Spleen (tissue), 11 donors: ENCODE data around the gene SLC4A4. TPM values are rescaled to one million over a fixed set of nuclear protein-coding genes. Genes with fewer than 3 reads are reported as not detected.

Experiments
- DNase-seq: peaks from one replicate; pipeline ENCODE4 v3.0.0-alpha.2; 2020
- H3K27ac ChIP-seq, 8 donors: fragments of 200-600 bp; sonication (generic) in 7 of 8; 1 replicate in 4 of 8; 2 replicates in 4 of 8; pipeline versions ENCODE4 v1.5.0 to v1.8.0; 2016 to 2021; ENCODE audit warnings: inconsistent platforms in 4 of 8, mild to moderate bottlenecking in 4 of 8, moderate library complexity in 1 of 8
- H3K27me3 ChIP-seq, 7 donors: fragments of 200-600 bp; sonication (generic) in 6 of 7; replicated peaks in 1 of 7; 1 replicate in 4 of 7; 2 replicates in 3 of 7; pipeline versions ENCODE4 v1.5.0 to v1.8.0; 2016 to 2021; ENCODE audit warnings: inconsistent platforms in 3 of 7, mild to moderate bottlenecking in 1 of 7
- H3K36me3 ChIP-seq, 6 donors: fragments of 200-600 bp; sonication (generic) in 5 of 6; 1 replicate in 4 of 6; 2 replicates in 2 of 6; pipeline versions ENCODE4 v1.5.0 to v1.8.0; 2016 to 2021; ENCODE audit warnings: inconsistent platforms in 2 of 6
- H3K4me1 ChIP-seq, 6 donors: fragments of 200-600 bp; sonication (generic) in 5 of 6; 1 replicate in 3 of 6; 2 replicates in 3 of 6; pipeline versions ENCODE4 v1.5.0 to v1.8.0; 2016 to 2021; ENCODE audit warnings: inconsistent platforms in 3 of 6
- H3K4me3 ChIP-seq, 8 donors: fragments of 200-600 bp; sonication (generic) in 7 of 8; 1 replicate in 4 of 8; 2 replicates in 4 of 8; pipeline versions ENCODE4 v1.5.0 to v1.8.0; 2016 to 2021; ENCODE audit warnings: inconsistent platforms in 4 of 8, mild to moderate bottlenecking in 4 of 8, moderate library complexity in 2 of 8
- H3K9me3 ChIP-seq, 8 donors: fragments of 200-600 bp; sonication (generic) in 7 of 8; 1 replicate in 4 of 8; 2 replicates in 4 of 8; pipeline versions ENCODE4 v1.5.0 to v1.8.0; 2016 to 2021; ENCODE audit warnings: inconsistent platforms in 4 of 8
- CTCF ChIP-seq, 11 experiments: fragments of 200-600 bp in 7 of 11; fragments of 450-650 bp in 4 of 11; sonication (generic) in 4 of 11; IDR thresholded peaks in 8 of 11; conservative IDR thresholded peaks in 3 of 11; 1 replicate in 7 of 11; 2 replicates in 4 of 11; pipeline versions ENCODE4 v1.4.0 to v1.8.0; 2016 to 2021; ENCODE audit warnings: antibody characterized with exemption in 11 of 11, inconsistent platforms in 4 of 11, mild to moderate bottlenecking in 1 of 11
- POLR2A ChIP-seq, 3 donors: fragments of 450-650 bp; IDR thresholded peaks; one replicate each; pipeline ENCODE4 v1.5.1; 2017; ENCODE audit warnings: antibody characterized with exemption in 3 of 3, mild to moderate bottlenecking in 1 of 3
- POLR2AphosphoS5 ChIP-seq, 3 donors: sonication (generic); formaldehyde crosslinking; IDR thresholded peaks; one replicate each; pipeline ENCODE4 v1.5.1; 2017; ENCODE audit warnings: antibody characterized with exemption in 3 of 3
- WGBS, 5 donors: extraction: QIAGEN DNeasy Blood & Tissue Kit in 3 of 5; methylation state at CpG; one replicate each; pipeline versions ENCODE4 v1.1.5 to v1.1.7; 2013 to 2018; 5-methylcytosine and 5-hydroxymethylcytosine counted together
- intact Hi-C: fragments of 100-400 bp; cut with DNase I; formaldehyde crosslinking; loops from one replicate; pipeline ENCODE4 v1.15.0; 2023; ENCODE audit warnings: low total_unique reads
- polyA plus RNA-seq, 3 donors: library from polyadenylated mRNA; stranded (reverse); fragments of 200-250 nt; gene quantifications; one replicate each; pipeline ENCODE4 v1.2.1, GENCODE V29; 2013
- total RNA-seq, 7 donors: library from RNA; depleted of rRNA in 3 of 7; stranded (reverse); fragments of >200 nt in 3 of 7; fragmentation: NEBNext Ultra II Directional in 4 of 7; extraction: Animal tissue kit (Norgen Biotek cat#: 25700) in 4 of 7; gene quantifications; one replicate each; pipeline versions ENCODE4 v1.1.0 to v1.2.1, GENCODE V29; 2016 to 2021
- donor health status: healthy with polysubstance abuse.
- donor health status: DM: no; HTN: no; CAD: no; lungs with moderate emphysema.
- donor health status: DM: no; HTN: no; CAD: no.
- donor health status: Bipolar disorder and iron deficiency.
- donor health status: healthy.
- donor health status: DM: no; HTN: no; CAD: no.
- donor health status: DM: yes; HTN: yes; CAD: no.

Gene SLC4A4
- total and polyA plus RNA-seq, 10 donors = 0.07 to 3.4 (median 1.4) TPM

- Histone ChIP-seq H3K36me3 (no peaks in the 10 kb centered on the region), H3K9me3 (peaks cover 0 to 6% (median 0%) of the 10 kb centered on the region in 8 donors), H3K4me1 (no peaks in the 10 kb centered on the region), H3K4me3 (no peak overlapping the region), H3K27ac (no peak overlapping the region), H3K27me3 (no peaks in the 10 kb centered on the region)
- no peak for DNase-seq
- 85 to 96% (median 89%) methylated on average over 3 of the region's 3 CpGs for WGBS, 5 donors
- intact Hi-C loops = no loop called here
- TF ChIP-seq POLR2A (IDR thresholded peaks at IDR 0.05) (no peak), CTCF (IDR thresholded peaks at IDR 0.05 in 8 of 11, conservative IDR thresholded peaks at IDR 0.05 in 3 of 11) (no peak), POLR2AphosphoS5 (IDR thresholded peaks at IDR 0.05) (no peak)
Measured at GRCh38 chr4:71571346-71571745, 232.5 kb downstream of the SLC4A4 start.

- Histone ChIP-seq H3K27ac (no peak overlapping the region), H3K9me3 (peaks cover 0 to 14% (median 4%) of the 10 kb centered on the region in 8 donors), H3K4me1 (no peaks in the 10 kb centered on the region), H3K27me3 (no peaks in the 10 kb centered on the region), H3K4me3 (no peak overlapping the region), H3K36me3 (no peaks in the 10 kb centered on the region)
- TF ChIP-seq POLR2A (IDR thresholded peaks at IDR 0.05) = no peak
- TF ChIP-seq POLR2AphosphoS5 (IDR thresholded peaks at IDR 0.05) = no peak
- TF ChIP-seq CTCF (IDR thresholded peaks at IDR 0.05 in 8 of 11, conservative IDR thresholded peaks at IDR 0.05 in 3 of 11) = no peak
- no peak for DNase-seq
- intact Hi-C loops = no loop called here
- 57 to 80% (median 75%) methylated on average over 3 of the region's 3 CpGs for WGBS, 5 donors
Measured at GRCh38 chr4:71583971-71584370, 245.2 kb downstream of the SLC4A4 start.

DNA sequence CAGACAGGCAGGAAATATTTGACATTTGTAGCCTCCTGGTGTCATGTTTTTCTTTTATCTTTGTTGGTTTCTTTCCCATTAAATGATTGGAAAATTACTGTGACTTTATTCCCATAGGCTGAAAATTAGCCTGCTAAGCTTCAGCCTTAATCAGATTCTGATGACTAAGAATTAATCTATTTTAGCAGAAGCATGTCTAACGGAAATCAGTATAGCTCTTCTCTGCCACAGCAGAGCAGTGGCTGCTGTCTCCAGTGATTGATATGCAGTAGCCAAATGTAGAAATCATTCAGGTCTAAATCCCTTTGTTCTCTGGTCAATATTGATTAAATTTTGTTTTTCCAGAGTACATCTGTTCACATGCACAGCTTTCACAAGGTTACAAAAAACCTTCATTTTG, 245.8 kb downstream of the SLC4A4 start:
- TF ChIP-seq POLR2A (IDR thresholded peaks at IDR 0.05) (no peak), POLR2AphosphoS5 (IDR thresholded peaks at IDR 0.05) (no peak)
- no peak overlapping the region for H3K27ac ChIP-seq
- WGBS, 5 donors = 46 to 81% (median 71%) methylated on average over 1 of the region's 1 CpG
- peaks cover 0 to 16% (median 5%) of the 10 kb centered on the region in 8 donors for H3K9me3 ChIP-seq
- H3K4me1 ChIP-seq = no peaks in the 10 kb centered on the region
- H3K36me3 ChIP-seq = no peaks in the 10 kb centered on the region
- intact Hi-C loops = no loop called here
- no peak for DNase-seq
- no peak overlapping the region for H3K4me3 ChIP-seq
- no peaks in the 10 kb centered on the region for H3K27me3 ChIP-seq

DNA sequence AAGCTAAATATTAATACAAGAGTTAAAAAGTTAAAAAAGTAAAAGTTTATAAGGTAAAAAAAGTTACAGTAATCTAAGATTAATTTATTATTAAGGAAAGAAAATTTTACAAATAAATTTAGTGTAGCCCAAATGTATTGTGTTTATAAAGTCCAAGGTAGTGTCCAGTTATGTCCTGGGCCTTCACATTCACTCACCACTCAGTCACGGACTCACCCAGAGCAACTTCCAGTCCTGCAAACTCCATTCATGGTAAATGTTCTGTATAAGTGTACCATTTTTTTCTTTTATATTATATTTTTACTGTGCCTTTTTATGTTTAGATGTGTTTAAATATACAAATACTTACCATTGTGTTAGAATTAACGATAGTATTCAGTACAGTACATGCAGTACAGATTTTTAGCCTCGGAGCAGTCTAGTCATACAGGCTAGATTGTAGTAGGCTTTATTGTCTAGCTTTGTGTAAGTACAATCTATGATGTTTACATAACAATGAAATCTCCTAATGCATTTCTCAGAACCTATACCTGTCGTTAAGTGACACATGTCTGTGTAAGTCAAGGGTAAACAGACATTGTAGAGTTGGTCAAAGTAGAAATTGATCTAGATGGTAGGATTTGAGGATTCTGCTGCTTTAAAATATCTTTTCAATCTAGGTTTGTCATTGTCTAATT, 247.4 kb downstream of the SLC4A4 start:
- Histone ChIP-seq H3K4me3 (no peak overlapping the region), H3K4me1 (no peaks in the 10 kb centered on the region), H3K27ac (no peak overlapping the region), H3K9me3 (peaks cover 0 to 19% (median 5%) of the 10 kb centered on the region in 8 donors), H3K36me3 (no peaks in the 10 kb centered on the region), H3K27me3 (no peaks in the 10 kb centered on the region)
- intact Hi-C loops = no loop called here
- DNase-seq = no peak
- no peak for TF ChIP-seq CTCF (IDR thresholded peaks at IDR 0.05 in 8 of 11, conservative IDR thresholded peaks at IDR 0.05 in 3 of 11)
- TF ChIP-seq POLR2A (IDR thresholded peaks at IDR 0.05) = no peak
- TF ChIP-seq POLR2AphosphoS5 (IDR thresholded peaks at IDR 0.05) = no peak
- WGBS, 5 donors = 66 to 89% (median 70%) methylated on average over 4 of the region's 4 CpGs
